ENCODE data around the gene GOLGA3.
"Not testable (repeated sequence)": the region's sequence is repeated elsewhere in the genome, so short reads cannot be mapped to it uniquely, and the experiment has no call there.

GOLGA3 gene

DNA sequence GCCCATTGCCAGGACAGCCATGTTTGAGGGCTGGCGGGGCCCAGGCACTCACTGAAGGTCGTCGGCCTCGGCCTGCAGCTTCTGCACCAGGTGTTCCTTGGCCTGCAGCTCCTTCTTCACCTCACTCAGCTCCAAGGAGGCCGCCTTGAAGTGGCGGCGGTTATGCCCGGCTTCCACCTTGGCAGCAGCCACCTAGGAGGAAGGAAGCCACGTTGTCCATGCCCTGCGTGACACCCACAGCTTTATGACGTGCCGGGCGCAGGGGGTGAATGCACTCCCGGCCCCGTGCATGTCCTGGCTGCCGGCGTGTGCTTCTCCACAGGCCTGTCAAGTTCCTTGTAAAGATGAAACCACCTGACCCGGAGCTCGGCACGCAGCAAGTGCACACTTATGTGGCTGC, 51.1 kb downstream of the GOLGA3 start:
- DNase-seq (ENCODE audit: low read depth): no peak

DNA sequence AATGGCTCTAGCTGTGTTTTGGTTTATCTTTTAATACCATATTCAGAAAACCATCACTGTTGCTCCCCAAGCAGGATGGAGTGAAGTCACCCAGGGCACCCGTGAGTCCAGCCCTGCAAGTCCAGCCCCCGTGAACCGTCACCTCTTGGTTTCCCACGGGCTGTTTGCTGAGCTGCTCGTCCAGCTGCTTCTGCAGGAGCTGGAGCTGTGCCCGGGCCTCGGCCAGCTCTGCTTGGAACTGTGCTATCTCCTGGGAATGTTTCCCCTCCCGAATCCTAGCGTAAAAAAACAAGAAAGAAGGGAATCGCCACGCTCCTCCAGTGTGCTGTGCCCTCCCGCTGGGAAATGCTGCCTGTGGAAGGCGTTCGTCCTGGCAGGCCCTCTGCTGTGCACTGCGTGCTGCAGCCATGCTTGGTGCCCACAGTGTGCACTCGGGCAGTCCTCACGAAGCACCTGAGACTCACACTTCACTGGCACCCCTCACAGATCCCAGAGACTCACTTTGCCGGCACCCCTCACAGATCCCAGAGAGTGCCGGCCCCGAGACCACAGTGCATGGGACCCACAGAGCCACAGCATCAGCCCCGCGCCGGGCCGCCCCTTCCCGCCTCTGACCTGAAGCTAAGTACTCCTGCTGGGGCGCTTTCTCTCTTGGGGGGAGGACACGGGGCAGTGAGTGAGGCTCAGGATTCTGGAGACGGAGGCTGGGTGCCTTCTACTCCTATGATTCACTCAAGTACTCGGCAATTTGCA, 51.7 kb downstream of the GOLGA3 start:
- no peak for DNase-seq (ENCODE audit: low read depth)

DNA sequence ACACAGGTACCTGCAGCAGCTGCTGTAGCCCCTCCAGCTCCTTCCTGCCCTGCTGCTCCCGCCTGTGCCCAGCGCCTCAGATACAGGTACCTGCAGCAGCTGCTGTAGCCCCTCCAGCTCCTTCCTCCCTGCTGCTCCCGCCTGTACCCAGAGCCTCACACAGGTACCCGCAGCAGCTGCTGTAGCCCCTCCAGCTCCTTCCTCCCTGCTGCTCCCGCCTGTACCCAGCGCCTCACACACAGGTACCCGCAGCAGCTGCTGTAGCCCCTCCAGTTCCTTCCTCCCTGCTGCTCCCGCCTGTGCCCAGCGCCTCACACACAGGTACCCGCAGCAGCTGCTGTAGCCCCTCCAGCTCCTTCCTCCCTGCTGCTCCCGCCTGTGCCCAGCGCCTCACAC, 52.4 kb downstream of the GOLGA3 start:
- not testable (repeated sequence) for DNase-seq (ENCODE audit: low read depth)

DNA sequence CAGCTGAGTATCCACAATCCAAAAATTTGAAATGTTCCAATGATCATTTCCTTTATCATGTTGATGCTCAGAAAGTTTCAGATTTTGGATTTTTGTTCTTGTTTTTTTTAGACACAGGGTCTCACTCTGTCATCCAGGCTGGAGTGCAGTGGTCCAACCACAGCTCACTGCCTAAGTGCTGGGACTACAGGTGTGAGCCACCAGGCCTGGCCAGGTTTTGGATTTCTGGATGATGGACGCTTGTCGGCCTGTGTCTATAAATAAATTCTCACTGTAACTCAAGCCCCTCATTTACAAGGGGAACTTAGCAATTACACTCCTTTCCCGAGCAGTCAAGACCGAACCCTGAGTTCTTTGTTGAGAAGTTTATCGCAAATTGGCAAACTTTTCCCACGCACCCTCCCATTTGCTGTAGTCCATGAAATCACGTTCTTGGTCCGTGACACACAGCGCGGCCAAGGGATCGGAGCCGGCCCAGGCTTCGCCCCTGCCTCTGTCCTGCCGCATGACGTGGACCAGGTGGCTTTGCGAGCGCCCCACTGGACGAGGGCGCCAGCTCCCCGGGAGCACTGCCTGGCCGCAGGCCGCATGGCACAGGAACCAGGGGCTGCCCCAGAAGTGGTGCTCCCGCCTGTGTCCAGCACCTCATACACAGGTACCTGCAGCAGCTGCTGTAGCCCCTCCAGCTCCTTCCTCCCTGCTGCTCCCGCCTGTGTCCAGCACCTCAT, 53.0 kb downstream of the GOLGA3 start:
- no peak for DNase-seq (ENCODE audit: low read depth)

DNA sequence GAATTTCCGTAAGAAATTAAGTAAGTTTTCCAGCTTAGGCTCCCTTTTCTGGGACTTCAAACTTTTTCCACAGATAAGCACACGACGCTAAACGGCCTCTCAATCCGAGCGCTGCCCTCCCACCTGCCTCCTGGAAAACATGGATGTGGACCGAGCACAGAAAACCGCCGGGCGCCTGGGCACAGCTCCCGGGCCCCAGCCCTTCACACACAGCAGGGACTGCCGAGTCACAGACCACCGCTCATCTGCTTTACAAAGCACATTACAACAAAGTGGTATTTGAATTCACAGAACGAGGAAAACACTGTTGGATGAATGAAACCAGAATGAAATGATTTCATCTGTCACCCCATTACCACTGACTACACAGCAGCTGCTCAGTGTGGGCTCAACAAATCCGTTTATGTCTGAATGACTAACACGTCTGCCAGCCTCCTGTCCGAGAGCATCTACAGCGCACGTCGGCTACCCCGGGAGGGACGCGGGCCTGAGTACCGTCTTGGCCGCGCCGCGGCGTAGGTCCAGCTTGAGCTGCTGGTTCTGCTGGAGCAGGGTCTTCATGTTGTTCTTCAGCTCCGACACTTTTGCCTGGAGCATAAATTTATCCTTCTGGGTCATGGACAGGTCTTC, 53.9 kb downstream of the GOLGA3 start:
- DNase-seq (ENCODE audit: low read depth): no peak

DNA sequence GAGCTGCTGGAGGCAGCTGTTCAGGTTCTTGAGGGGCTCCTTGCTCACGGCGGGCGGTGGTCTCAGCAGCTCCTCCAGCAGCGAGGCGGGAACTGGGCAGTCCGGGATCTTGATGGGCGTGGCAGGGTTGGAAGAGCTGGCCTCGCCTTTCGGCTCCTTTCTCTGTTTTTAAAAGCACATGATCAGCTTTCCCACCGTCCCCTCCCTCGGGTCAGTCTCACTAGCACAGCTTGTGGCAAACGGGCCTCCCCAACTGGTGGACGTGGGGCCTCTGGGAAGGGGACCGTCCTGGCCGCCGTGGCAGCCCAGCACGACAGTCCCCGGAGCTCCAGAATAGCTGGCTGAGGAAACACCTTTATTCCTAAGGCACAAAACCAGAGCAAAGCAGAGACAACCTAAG, 54.5 kb downstream of the GOLGA3 start:
- no peak for DNase-seq (ENCODE audit: low read depth)

DNA sequence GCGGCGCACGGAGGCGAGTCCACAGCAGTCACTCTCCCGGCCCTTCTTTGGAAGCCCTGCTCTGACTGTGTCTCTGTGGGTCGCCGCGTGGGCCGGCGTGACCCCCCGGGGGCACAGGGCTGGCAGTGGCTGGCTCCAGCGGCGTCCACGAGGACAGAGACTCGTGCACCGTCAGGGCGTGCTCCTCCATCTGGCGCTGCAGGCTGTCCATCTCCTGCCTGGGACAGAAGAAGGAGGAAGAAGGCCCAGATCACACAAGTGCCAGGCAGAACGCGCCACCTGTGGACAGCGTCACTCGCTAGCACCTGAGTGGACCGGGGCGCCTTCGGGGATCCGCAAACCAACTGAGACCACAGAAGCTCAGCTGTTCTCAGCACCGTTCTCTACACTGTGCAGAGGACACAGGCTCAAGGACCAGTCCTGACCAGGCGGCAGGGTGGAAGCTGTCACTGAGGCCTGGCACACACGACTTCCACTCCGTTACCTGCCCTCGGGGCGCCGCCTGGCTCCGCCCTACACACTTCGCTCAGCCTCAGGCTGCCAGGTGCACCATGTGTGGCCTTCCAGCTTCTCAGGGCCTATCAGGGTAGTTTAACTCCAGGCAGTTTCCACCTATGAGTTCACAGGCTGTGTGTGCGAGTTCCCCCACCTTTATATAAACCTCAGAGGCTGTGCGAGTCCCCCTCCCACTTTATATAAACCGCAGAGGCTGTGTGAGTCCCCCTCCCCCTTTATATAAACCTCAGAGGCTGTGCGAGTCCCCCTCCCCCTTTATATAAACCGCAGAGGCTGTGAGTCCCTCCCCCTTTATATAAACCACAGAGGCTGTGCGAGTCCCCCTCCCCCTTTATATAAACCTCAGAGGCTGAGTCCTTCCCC, 55.4 kb downstream of the GOLGA3 start:
- DNase-seq (ENCODE audit: low read depth): no peak

DNA sequence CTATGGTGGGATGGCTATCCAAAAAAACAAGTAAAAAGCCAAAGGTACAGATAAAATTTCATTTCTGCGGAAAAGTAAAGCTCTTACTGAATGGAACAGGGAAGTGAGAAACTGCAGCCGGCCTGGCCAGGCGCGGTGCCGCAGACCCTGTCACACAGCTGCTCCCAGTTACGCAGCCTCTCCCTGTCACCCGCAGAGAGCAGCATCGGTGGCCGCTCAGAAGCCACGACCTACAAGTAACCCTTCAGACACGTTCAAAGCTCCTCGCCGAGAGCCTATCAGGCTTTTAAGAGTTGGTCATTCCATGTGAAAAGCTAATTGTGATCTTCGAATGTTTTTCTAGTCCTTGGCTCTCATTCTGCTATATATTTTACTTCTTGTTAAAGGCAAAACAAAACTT, 56.1 kb downstream of the GOLGA3 start:
- no peak for DNase-seq (ENCODE audit: low read depth)

DNA sequence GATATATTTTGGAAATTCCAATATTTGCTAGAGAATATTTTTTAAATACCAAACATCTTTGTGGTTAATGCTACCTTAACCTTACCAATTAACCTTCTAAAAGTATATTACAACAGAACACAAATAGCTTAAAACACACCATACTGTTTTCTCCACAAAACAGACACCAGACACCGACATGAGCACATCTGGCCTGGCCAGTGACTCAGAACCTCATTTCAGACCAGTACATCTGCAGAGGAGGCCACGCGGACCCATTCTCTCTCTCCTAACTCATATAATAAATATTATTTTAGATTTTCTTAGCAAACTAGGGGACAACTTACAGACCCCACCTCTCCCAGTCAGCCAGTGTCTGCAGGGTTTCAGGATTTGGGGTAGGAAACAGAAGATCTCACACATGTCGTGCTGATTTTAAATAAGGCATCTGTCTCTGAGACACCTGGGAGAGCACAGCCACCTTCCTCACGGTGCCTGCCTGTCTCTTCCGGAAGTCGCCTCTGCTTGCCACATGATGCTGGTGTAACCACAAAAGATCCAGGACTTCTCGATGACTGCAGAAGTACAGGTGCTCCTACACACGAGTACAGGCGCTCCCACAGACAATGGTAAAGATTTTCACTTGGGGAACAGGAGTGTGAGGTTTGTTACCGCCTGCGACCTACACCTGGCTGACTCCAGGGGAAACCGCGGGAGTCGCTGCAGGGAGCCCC, 57.4 kb downstream of the GOLGA3 start:
- DNase-seq (ENCODE audit: low read depth): peak; percentile 30

DNA sequence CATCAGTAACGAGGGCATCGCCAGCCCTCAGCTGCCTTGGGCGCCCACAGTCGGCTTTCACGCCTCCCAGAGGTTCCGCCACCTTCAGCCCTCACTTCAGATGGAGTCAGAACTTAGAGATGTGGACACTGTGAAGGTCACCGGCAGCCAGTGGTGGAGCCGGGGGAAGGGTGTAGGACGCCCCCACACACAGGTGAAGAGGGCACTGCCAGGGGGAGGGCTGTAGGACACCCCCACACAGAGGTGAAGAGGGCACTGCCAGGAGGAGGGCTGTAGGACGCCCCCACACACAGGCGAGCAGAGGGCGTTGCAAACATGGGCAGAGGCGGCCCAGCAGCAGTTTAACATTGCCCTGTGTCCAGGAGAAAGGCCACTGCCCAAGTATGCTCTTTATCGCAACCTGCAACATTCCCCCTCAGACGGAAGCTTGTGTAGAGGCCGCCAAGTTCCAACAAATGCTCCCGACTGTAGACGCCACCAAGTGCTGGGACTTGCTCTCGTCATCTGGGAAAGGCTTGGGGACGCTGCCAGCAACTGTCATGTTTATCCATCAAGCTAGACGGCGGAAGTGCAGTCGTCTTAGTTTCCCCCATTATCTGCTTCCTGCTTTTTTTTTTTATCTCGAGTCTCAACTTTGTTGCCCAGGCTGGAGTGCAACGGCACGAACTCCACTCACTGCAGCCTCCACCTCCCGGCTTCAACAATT, 62.1 kb downstream of the GOLGA3 start:
- DNase-seq (ENCODE audit: low read depth): no peak

DNA sequence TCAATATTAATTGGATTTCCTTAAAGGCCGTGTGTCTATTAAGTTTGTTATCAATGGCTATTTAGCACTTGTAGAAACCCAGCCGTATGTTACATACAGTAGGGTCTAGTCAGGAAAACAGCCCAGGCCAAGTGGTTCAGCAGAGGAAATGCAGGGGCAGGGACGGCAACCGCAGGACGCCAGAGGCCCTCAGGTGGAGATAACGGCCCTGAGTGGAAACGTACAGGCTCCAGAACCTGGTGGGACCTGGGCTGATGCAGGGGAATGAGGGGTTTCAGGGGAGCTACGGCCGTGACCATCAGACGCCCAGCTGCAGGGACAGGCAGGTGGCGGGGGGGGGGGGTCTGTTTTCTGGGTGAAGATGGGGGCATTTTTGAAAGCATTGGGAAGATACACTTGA, 63.3 kb downstream of the GOLGA3 start:
- no peak for DNase-seq (ENCODE audit: low read depth)

DNA sequence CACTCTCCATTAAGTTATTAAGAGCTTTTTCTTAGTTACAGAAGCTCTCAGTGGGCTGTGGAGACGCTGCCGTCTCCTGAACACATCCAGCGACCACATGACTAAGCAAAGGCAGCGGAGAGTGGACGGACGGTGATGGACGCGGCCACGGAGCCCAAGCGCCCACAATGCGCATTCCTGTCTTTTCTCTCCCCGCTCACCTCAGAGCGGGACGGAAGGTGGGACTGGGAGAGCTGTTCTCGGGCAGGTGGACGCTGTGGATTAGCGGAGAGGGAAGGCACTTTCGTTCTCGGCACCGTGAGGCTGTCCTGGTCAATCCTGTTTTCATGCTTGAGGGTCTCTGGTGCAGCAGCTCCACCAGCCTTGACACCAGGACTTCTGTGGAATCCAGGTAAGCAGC, 64.4 kb downstream of the GOLGA3 start:
- no peak for DNase-seq (ENCODE audit: low read depth)

DNA sequence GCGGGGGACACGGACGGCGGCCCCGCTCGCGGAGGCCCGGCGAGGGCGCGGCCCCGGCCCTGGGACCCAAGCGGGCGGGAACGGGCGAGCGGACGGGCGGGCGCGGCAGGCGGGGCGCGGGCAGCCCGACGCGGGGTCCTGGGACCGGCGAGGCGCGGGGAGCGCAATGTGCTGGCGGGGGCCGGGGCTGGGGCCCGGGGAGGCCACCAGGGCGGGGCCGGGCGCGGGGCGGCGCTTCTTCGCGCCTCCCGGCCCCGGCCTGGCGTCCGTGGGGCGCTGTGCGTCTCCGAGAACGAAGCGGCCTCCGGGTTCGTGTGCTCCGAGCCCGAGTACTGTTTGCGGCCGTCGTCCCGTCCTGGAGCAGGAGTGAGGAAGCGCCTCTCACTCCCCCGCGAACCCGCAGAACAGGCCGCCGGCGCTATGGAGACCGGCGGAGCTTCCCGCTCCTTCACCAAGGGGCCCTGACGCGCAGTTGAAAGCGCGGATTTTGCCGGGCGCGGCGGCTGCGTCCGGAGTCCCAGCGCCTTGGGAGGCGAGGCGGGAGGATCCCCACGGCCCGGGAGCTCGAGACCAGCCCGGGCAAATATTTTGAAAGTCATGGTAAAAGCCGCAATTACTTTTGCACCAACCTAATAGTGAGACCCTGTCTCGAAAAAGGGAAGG, 66.6 kb downstream of the GOLGA3 start:
- DNase-seq (ENCODE audit: low read depth): peak; percentile 87

DNA sequence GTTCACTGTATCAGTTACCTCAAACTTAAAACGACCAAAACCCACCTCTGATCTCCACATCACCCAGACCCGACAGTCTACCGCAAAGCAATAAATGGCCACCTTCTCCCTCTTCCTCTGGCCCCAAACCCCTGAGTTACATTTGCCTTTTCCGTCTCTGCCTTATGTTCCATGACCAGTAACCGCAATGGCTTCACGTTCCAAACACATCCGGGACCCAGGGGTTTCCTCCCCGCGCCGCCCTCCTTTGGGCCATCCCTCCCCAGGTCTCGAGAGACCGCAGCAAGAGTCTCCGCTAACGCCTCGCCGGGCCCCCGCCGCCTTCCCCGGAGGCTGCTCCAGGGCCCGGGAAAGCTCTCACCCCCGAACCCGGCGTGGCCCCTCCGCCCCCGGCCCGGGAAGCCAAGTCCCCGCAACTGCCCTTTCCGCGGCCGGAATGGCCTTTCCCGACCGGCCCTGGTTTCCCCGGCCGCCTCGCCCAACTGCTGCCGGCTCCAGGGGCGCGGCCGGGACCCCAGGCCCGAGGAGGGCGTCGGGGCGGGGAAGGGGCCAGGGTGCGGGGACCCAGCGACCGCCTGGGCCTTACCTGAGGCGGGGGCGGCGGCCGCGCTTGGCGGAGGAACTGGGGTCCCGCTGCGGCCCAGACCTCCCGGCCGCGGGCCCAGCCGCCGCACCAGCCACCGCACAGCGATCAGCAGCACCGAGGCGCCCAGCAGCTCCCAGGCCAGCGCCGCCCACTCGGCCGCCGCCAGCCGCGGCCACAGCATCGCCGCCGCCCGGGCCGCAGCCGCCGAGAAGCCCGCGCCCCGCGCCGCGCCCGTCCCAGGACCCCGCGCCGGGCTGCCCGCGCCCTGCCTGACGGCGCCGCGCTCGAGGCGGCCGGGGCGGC, 67.4 kb downstream of the GOLGA3 start, which contains the start of gene ANKLE2:
ANKLE2 (minus strand) TSS at position 801 of the 889 bp plus-strand sequence; CDS start at position 767, 34 bp downstream.
- DNase-seq (ENCODE audit: low read depth): peak; percentile 60

DNA sequence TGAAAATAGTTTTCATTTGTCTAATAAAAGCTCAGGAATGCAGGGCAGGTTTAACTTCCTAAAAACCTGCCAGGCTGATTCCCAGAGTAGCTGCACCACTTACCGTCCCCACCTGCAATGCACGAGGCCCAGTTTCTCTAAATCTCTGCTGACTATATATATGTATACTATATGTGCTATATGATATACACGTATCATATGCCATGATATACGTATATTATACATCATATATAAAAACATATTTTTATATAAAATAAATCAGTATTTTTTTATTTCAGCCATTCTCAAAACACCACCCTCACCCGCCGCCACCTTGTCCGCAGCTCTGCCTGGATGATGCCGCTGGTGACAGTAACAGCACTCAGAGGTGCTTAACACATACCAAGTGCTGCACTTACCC, 69.3 kb downstream of the GOLGA3 start:
- DNase-seq (ENCODE audit: low read depth): no peak

DNA sequence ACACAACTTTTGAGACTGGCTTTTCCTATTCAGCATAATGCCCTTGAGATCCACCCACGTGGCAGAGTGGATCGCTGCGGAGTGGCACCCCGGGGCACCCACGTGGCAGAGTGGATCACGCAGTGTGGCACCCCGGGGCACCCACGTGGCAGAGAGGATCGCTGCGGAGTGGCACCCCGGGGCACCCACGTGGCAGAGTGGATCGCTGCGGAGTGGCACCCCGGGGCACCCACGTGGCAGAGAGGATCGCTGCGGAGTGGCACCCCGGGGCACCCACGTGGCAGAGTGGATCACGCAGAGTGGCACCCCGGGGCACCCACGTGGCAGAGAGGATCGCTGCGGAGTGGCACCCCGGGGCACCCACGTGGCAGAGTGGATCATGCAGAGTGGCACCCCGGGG, 69.8 kb downstream of the GOLGA3 start:
- not testable (repeated sequence) for DNase-seq (ENCODE audit: low read depth)

DNA sequence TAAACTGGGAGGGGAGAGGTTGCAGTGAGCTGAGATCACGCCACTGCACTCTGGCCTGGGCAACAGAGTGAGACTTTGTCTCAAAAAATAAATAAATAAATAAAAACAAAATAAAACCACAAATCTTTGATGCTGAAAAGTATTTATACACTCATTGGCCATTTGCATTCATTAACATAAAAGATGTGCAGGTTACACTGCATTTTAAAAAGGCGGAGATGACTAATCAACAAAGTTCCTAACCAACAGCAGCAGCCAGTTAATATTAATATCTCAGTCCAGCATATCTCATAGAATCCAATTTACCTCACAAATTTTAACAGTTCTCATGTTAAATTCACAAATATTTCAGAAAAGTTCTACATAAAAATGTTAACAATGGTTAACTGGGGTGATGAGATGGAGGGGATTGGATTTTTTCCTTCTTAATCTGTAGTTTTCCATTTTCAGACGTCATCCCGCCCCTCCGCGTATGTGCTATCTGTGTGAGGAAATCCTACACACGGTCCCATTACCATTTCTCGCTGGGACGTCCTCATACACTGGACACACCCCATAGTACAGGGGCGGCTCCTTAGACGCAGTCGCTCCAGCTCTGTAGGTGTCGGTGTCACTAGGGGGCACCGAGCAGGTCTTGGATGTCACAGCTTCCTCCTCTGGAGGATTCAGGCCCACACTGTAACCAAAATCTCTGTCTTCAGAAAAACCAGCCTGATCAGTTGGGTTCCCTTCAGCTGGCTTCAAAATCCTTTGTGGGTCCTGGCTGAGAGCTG, 74.3 kb downstream of the GOLGA3 start:
- DNase-seq (ENCODE audit: low read depth): no peak

DNA sequence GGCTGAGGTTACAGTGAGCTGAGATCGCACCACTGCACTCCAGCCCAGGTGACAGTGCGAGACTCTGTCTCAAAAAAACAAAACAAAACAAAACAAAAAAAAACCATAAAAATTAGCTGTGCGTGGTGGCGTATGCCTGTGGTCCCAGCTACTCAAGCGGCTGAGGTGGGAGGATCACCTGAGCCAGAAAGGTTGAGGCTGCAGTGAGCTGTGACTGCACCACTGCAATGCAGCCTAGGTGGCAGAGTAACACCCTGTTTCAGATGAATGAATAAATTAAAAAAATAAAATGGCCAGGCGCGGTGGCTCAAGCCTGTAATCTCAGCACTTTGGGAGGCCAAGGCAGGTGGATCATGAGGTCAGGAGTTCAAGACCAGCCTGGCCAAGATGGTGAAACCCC, 75.0 kb downstream of the GOLGA3 start:
- DNase-seq (ENCODE audit: low read depth): not testable (repeated sequence)

Measured in activated T-cell treated with anti-CD3 and anti-CD28 coated beads for 48 hours (primary cell).